GM12878 (cell line): Measurements from ENCODE around the gene LIM2. TPM values are rescaled to one million over a fixed set of nuclear protein-coding genes. Genes with fewer than 3 reads are reported as not detected.

Experiments
- ATAC-seq: fragments of 200-7000 bp; cut with Tn5 transposase; 3 replicates; pipeline ENCODE4 v1.9.1; 2020; ENCODE audit warnings: mild to moderate bottlenecking, moderate library complexity
- BruUV-seq: library from RNA; stranded (reverse); fragments of 400-500 nt; replicated peaks from 2 replicates; lab custom pipeline; 2021; lab: Mats Ljungman, UMichigan
- CTCF ChIA-PET: fragments of 300-600 bp; sonication (Branson Sonifier 250); formaldehyde crosslinking; extraction: SDS; loops from one replicate; lab custom pipeline; 2021; ENCODE audit warnings: inconsistent platforms; lab: Yijun Ruan, JAX
- POLR2A ChIA-PET: fragments of 350-600 bp; formaldehyde crosslinking; extraction: SDS; loops from one replicate; lab custom pipeline; 2021; ENCODE audit warnings: inconsistent platforms; lab: Charles Lee
- RAD21 ChIA-PET: fragments of 300-600 bp; sonication (Branson Sonifier 250); formaldehyde crosslinking; loops from one replicate; lab custom pipeline; 2023; ENCODE audit warnings: antibody characterized with exemption; ENCODE audit not compliant: unreplicated experiment; lab: Charles Lee
- SMC1A ChIA-PET: fragments of 300-600 bp; sonication (Branson Sonifier 250); formaldehyde crosslinking; loops from one replicate; lab custom pipeline; 2023; ENCODE audit not compliant: unreplicated experiment, uncharacterized antibody; lab: Charles Lee
- DNase-seq: peaks from one replicate; pipeline ENCODE4 v3.0.0-alpha.2; 2011; ENCODE audit warnings: low read depth, low spot score
- FAIRE-seq: peaks from 3 replicates; lab custom pipeline; 2011; peaks lifted over from hg19 to GRCh38; lab: Jason Lieb, UNC
- H2AFZ ChIP-seq: 2 replicates; pipeline ENCODE4 v1.6.0; 2011; ENCODE audit warnings: low read depth, low read length, control low read depth; ENCODE audit not compliant: control insufficient read depth
- H3K27ac ChIP-seq: 2 replicates; pipeline ENCODE4 v1.5.1; 2011; ENCODE audit warnings: control low read depth; ENCODE audit not compliant: control insufficient read depth, insufficient read depth
- H3K27me3 ChIP-seq, 2 experiments: replicated peaks in 1 of 2; 2 replicates each; pipeline versions ENCODE4 v1.6.0 to v1.6.1; 2011; ENCODE audit warnings: low read length in 1 of 2; ENCODE audit not compliant: control insufficient read depth in 2 of 2, insufficient read depth in 2 of 2
- H3K36me3 ChIP-seq, 2 experiments: 2 replicates each; pipeline ENCODE4 v1.5.1; 2011; ENCODE audit warnings: low read length in 1 of 2; ENCODE audit not compliant: control insufficient read depth in 2 of 2, insufficient read depth in 2 of 2
- H3K4me1 ChIP-seq: 2 replicates; pipeline ENCODE4 v1.6.1; 2011; ENCODE audit warnings: mild to moderate bottlenecking, low read length, moderate library complexity, mixed read lengths; ENCODE audit not compliant: control insufficient read depth, insufficient read depth
- H3K4me2 ChIP-seq: 2 replicates; pipeline ENCODE4 v1.6.0; 2011; ENCODE audit warnings: control low read depth; ENCODE audit not compliant: control insufficient read depth, insufficient read depth
- H3K4me3 ChIP-seq: fragments of 200-600 bp; sonication (generic); 2 replicates; pipeline ENCODE4 v1.5.1; 2016
- H3K79me2 ChIP-seq: 2 replicates; pipeline ENCODE4 v1.6.0; 2011; ENCODE audit warnings: low read length; ENCODE audit not compliant: control insufficient read depth, insufficient read depth
- H3K9ac ChIP-seq: 2 replicates; pipeline ENCODE4 v1.8.0; 2011; ENCODE audit warnings: low read length, control low read depth, mixed read lengths; ENCODE audit not compliant: control insufficient read depth, insufficient read depth
- H3K9me3 ChIP-seq: replicated peaks from 3 replicates; pipeline ENCODE4 v1.5.1; 2011; ENCODE audit warnings: mild to moderate bottlenecking, low read length; ENCODE audit not compliant: control insufficient read depth, insufficient read depth
- H4K20me1 ChIP-seq: 2 replicates; pipeline ENCODE4 v1.6.0; 2011; ENCODE audit not compliant: control insufficient read depth, insufficient read depth
- CREM ChIP-seq: IDR thresholded peaks from 2 replicates; pipeline ENCODE4 v1.6.1; 2014; ENCODE audit warnings: antibody characterized with exemption, low read depth
- GATAD2B ChIP-seq: fragments of 450-650 bp; conservative IDR thresholded peaks from 2 replicates; pipeline ENCODE4 v1.6.1; 2017; ENCODE audit warnings: low read depth, mild to moderate bottlenecking, moderate library complexity
- PBX3 ChIP-seq: IDR thresholded peaks from 2 replicates; pipeline ENCODE4 v1.6.1; 2011; ENCODE audit warnings: mild to moderate bottlenecking, low read depth, low read length, moderate library complexity; ENCODE audit not compliant: insufficient replicate concordance
- RAD21 ChIP-seq: IDR thresholded peaks from 2 replicates; pipeline ENCODE4 v1.6.1; 2011; ENCODE audit warnings: mild to moderate bottlenecking, low read depth, low read length, moderate library complexity; ENCODE audit not compliant: insufficient read depth
- RFX5 ChIP-seq: IDR thresholded peaks from 2 replicates; pipeline ENCODE4 v1.6.1; 2011; ENCODE audit warnings: low read depth, low read length, improper control_type of control experiment
- ZSCAN29 ChIP-seq: fragments of 450-650 bp; IDR thresholded peaks from 2 replicates; pipeline ENCODE4 v1.6.1; 2017; ENCODE audit warnings: mild to moderate bottlenecking, moderate library complexity
- WGBS: methylation state at CpG from one replicate; pipeline ENCODE4 v1.1.6; 2016; ENCODE audit warnings: low lambda C conversion rate; ENCODE audit not compliant: insufficient replicate concordance, insufficient coverage; ENCODE audit errors: missing lambda C conversion rate; 5-methylcytosine and 5-hydroxymethylcytosine counted together
- in situ Hi-C: fragments of 300-500 bp; cut with MboI; formaldehyde crosslinking; loops from 9 replicates; pipeline ENCODE4 v1.14.3; 2018; ENCODE audit warnings: mixed read lengths
- intact Hi-C: fragments of 100-400 bp; cut with micrococcal nuclease; formaldehyde crosslinking; loops from one replicate; pipeline ENCODE4 v1.14.2; 2022; ENCODE audit not compliant: unreplicated experiment
- polyA plus RNA-seq, 11 experiments: library from polyadenylated mRNA; depleted of rRNA in 4 of 11; unstranded in 6 of 11; stranded (reverse) in 5 of 11; fragments of >200 nt; fragmentation: Nextera tagmentation in 4 of 11; fragmentation: Illumina TruSeq in 1 of 11; extraction: Ambion mirVana in 4 of 11; extraction: Trizol in 1 of 11; gene quantifications; 1 replicate in 1 of 11; 2 replicates in 10 of 11; pipeline versions ENCODE4 v1.2.1 to v1.2.3, GENCODE V29; 2011 to 2016; ENCODE audit warnings: inconsistent platforms in 2 of 11, missing spikeins in 2 of 11, low read depth in 1 of 11
- total RNA-seq, 4 experiments: library from RNA; depleted of rRNA in 3 of 4; stranded (reverse); fragments of >200 nt in 3 of 4; fragmentation: Illumina TruSeq in 1 of 4; extraction: Trizol in 1 of 4; gene quantifications; 2 replicates each; pipeline versions ENCODE4 v1.2.1 to v1.2.3, GENCODE V29; 2013 to 2021

LIM2 gene
- total and polyA plus RNA-seq, 10 of the 15 experiments (the other 5 are each of a cell fraction or from before 2014, with no cell fraction given) = not detected

DNA sequence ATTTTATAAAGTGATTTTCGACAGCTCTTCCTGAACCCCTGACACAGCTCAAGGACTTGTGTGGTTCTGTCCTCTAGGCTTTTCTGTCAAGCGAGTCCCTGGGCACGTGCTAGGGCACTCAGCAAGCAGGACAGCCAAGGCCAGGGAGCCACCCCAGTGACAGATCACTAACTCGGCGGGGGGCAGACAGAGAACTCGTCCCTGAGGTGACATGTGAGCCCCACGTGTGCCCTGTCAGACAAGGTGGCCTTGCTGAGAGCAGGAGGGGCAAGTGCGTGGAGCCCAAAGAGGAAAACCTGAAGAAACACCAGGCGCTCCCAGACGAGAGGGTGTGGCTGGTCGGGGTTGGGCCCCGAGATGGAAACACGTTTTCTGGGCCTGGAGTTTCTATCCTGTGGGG is 26.5 kb downstream of the LIM2 start:
- Histone ChIP-seq H3K4me3 (no peak overlapping the region), H3K27ac (no peak overlapping the region), H3K4me2 (no peak overlapping the region), H4K20me1 (no peaks in the 10 kb centered on the region), H3K79me2 (peaks cover 10% of the 10 kb centered on the region), H3K9me3 (no peaks in the 10 kb centered on the region), H2AFZ (no peak overlapping the region), H3K27me3 (no peaks in the 10 kb centered on the region), H3K36me3 (no peaks in the 10 kb centered on the region), H3K9ac (no peak overlapping the region), H3K4me1 (peaks cover 3% of the 10 kb centered on the region)
- ATAC-seq = no peak
- in situ Hi-C loops (loop anchor here (10.0 to 25.0 kb wide), 2 partner anchors 546 to 1024 kb away; partner anchors contain the start of gene KCNC3), intact Hi-C loops (no loop called here)
- RAD21 ChIA-PET = interaction anchor here (1.1 kb wide), 1 partner anchor 22 kb away, joined by 4 read pairs; no protein-coding TSS in a partner anchor
- SMC1A ChIA-PET = no interaction called here
- BruUV-seq = no TSS peak
- no peak for FAIRE-seq
- TF ChIP-seq RAD21 = no peak
- no peak for TF ChIP-seq GATAD2B
- no peak for TF ChIP-seq ZSCAN29
- TF ChIP-seq RFX5 = no peak
- TF ChIP-seq CREM = no peak
- no peak for TF ChIP-seq PBX3
- POLR2A ChIA-PET = no interaction called here
- no peak for DNase-seq
- 84% methylated on average over 12 of the region's 13 CpGs for WGBS
- CTCF ChIA-PET = interaction anchor here (1.2 kb wide), 1 partner anchor 23 kb away, joined by 3 read pairs; no protein-coding TSS in a partner anchor
